Neural progenitor cell (in vitro differentiated cells): ENCODE data around the gene CACTIN. TPM values are rescaled to one million over a fixed set of nuclear protein-coding genes. Genes with fewer than 3 reads are reported as not detected.

ENCODE experiments used
- DNase-seq: peaks from one replicate; pipeline ENCODE4 v3.0.0-alpha.2; 2016; ENCODE audit warnings: low spot score
- H2AFZ ChIP-seq: fragments of 200-600 bp; sonication (generic); replicated peaks from 2 replicates; pipeline ENCODE4 v1.6.1; 2016; ENCODE audit warnings: antibody characterized with exemption
- H3F3A ChIP-seq: fragments of 200-600 bp; sonication (generic); 2 replicates; pipeline ENCODE4 v1.6.1; 2016; ENCODE audit warnings: antibody characterized with exemption, low read depth
- H3K27ac ChIP-seq: fragments of 200-600 bp; sonication (generic); 2 replicates; pipeline ENCODE4 v1.5.1; 2016; ENCODE audit warnings: mild to moderate bottlenecking
- H3K27me3 ChIP-seq: fragments of 200-600 bp; sonication (generic); 2 replicates; pipeline ENCODE4 v1.6.1; 2016; ENCODE audit warnings: mild to moderate bottlenecking, moderate library complexity
- H3K36me3 ChIP-seq: fragments of 200-600 bp; sonication (generic); 2 replicates; pipeline ENCODE4 v1.5.1; 2016
- H3K4me1 ChIP-seq: fragments of 200-600 bp; sonication (generic); 2 replicates; pipeline ENCODE4 v1.6.1; 2016; ENCODE audit warnings: mixed run types
- H3K4me2 ChIP-seq: fragments of 200-600 bp; sonication (generic); 2 replicates; pipeline ENCODE4 v1.6.1; 2016
- H3K4me3 ChIP-seq: fragments of 200-600 bp; sonication (generic); 2 replicates; pipeline ENCODE4 v1.5.1; 2016
- H3K79me2 ChIP-seq: fragments of 200-600 bp; sonication (generic); 2 replicates; pipeline ENCODE4 v1.6.1; 2016; ENCODE audit warnings: low read depth
- H3K9ac ChIP-seq: fragments of 200-600 bp; sonication (generic); 2 replicates; pipeline ENCODE4 v1.6.1; 2016
- H3K9me3 ChIP-seq: fragments of 200-600 bp; sonication (generic); 2 replicates; pipeline ENCODE4 v1.5.1; 2016; ENCODE audit warnings: low read depth
- H4K20me1 ChIP-seq: fragments of 200-600 bp; sonication (generic); 2 replicates; pipeline ENCODE4 v1.6.1; 2016; ENCODE audit warnings: low read depth
- H3K27ac Mint-ChIP-seq: 3 replicates; pipeline ENCODE4 v1.8.0; 2021; ENCODE audit warnings: mixed read lengths
- H3K27me3 Mint-ChIP-seq: 2 replicates; pipeline ENCODE4 v1.8.0; 2022; ENCODE audit warnings: low read depth, mild to moderate bottlenecking, inconsistent platforms, moderate library complexity, mixed read lengths; ENCODE audit not compliant: insufficient read depth
- H3K36me3 Mint-ChIP-seq: 3 replicates; pipeline ENCODE4 v1.8.0; 2021; ENCODE audit warnings: mixed read lengths
- H3K4me1 Mint-ChIP-seq: 3 replicates; pipeline ENCODE4 v1.8.0; 2021; ENCODE audit warnings: mixed read lengths
- H3K4me3 Mint-ChIP-seq: 3 replicates; pipeline ENCODE4 v1.8.0; 2021; ENCODE audit warnings: mild to moderate bottlenecking, moderate library complexity, mixed read lengths
- H3K9me3 Mint-ChIP-seq: 3 replicates; pipeline ENCODE4 v1.8.0; 2020; ENCODE audit warnings: mixed read lengths
- EZH2 ChIP-seq: fragments of 200-600 bp; sonication (generic); IDR thresholded peaks from 2 replicates; pipeline ENCODE4 v1.6.1; 2017; ENCODE audit warnings: antibody characterized with exemption, mild to moderate bottlenecking, moderate library complexity
- EZH2phosphoT487 ChIP-seq: fragments of 200-600 bp; sonication (generic); IDR thresholded peaks from 2 replicates; pipeline ENCODE4 v1.6.1; 2017; ENCODE audit warnings: antibody characterized with exemption
- total RNA-seq: library from RNA; depleted of rRNA; stranded (reverse); fragments of >200 nt; gene quantifications from 2 replicates; pipeline ENCODE4 v1.2.3, GENCODE V29; 2015; ENCODE audit warnings: low replicate concordance
- TF ChIP-seq, protein P1 (sequence below): fragments of 200-600 bp; sonication (generic); IDR thresholded peaks from 2 replicates; pipeline ENCODE4 v1.5.1; 2017; ENCODE audit warnings: antibody characterized with exemption, mild to moderate bottlenecking

Gene CACTIN
- total RNA-seq, 1 donor from 2014 or later: 6.0 TPM

DNA sequence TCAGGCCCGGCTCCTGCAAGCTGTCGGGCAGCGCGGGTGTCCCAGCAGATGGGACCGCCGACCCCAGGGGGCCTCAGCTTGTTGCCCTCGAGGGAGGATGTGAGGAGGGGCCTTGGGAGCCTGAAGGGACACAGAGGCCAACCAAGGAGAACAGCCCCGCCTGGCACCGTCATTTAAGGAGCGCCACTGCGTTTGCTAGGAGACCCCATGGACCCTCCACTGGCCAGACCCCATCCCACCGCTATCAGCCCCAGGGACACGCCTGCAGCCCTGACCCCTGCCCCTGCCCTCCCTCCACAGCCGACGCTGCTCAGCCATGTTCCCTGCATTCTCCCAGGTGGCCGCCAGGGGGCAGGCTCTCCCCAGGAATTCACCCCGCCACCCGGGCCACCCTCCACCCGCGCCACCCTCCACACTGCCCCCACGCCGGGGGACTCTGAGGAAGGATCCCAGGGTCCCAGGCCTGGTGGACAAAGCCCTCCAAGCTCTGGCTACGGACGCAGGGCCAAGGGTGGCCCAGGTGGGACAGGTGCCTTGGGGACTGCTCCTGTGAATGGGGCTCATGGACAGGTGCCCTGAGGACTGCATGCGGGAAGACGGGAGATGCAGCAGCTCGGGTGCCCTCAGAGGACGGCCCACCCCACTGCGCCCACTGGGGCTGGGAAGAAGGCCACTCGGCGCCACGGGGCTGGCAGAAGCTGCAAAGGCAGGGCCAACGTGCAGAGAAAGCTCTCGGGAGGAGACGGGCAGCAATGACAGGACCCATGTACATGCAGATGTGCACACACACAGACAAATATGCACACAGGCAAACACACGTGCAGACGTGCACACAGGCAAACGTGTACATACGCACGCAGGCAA lies 39.3 kb upstream of the CACTIN start:
- Histone ChIP-seq H3K9me3 (no peaks in the 10 kb centered on the region), H3K4me1 (peaks cover 22% of the 10 kb centered on the region), H3K27ac (no peak overlapping the region), H3K27me3 (no peaks in the 10 kb centered on the region), H3K4me2 (no peak overlapping the region), H3K79me2 (no peaks in the 10 kb centered on the region), H3K9ac (no peak overlapping the region), H3F3A (no peaks in the 10 kb centered on the region), H4K20me1 (peaks cover 41% of the 10 kb centered on the region), H3K36me3 (no peaks in the 10 kb centered on the region), H2AFZ (no peak overlapping the region), H3K4me3 (no peak overlapping the region)
- Mint-ChIP-seq H3K27ac (peak overlapping the region; percentile 43), H3K4me1 (peaks cover 30% of the 10 kb centered on the region), H3K27me3 (peaks cover 13% of the 10 kb centered on the region), H3K4me3 (peak overlapping the region; percentile 66), H3K9me3 (no peaks in the 10 kb centered on the region), H3K36me3 (peaks cover 9% of the 10 kb centered on the region)
- peak; percentile 66 for DNase-seq
- TF ChIP-seq EZH2phosphoT487 (no peak), EZH2 (no peak)
- TF ChIP-seq, protein P1, sequence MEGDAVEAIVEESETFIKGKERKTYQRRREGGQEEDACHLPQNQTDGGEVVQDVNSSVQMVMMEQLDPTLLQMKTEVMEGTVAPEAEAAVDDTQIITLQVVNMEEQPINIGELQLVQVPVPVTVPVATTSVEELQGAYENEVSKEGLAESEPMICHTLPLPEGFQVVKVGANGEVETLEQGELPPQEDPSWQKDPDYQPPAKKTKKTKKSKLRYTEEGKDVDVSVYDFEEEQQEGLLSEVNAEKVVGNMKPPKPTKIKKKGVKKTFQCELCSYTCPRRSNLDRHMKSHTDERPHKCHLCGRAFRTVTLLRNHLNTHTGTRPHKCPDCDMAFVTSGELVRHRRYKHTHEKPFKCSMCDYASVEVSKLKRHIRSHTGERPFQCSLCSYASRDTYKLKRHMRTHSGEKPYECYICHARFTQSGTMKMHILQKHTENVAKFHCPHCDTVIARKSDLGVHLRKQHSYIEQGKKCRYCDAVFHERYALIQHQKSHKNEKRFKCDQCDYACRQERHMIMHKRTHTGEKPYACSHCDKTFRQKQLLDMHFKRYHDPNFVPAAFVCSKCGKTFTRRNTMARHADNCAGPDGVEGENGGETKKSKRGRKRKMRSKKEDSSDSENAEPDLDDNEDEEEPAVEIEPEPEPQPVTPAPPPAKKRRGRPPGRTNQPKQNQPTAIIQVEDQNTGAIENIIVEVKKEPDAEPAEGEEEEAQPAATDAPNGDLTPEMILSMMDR: peak; percentile 96

DNA sequence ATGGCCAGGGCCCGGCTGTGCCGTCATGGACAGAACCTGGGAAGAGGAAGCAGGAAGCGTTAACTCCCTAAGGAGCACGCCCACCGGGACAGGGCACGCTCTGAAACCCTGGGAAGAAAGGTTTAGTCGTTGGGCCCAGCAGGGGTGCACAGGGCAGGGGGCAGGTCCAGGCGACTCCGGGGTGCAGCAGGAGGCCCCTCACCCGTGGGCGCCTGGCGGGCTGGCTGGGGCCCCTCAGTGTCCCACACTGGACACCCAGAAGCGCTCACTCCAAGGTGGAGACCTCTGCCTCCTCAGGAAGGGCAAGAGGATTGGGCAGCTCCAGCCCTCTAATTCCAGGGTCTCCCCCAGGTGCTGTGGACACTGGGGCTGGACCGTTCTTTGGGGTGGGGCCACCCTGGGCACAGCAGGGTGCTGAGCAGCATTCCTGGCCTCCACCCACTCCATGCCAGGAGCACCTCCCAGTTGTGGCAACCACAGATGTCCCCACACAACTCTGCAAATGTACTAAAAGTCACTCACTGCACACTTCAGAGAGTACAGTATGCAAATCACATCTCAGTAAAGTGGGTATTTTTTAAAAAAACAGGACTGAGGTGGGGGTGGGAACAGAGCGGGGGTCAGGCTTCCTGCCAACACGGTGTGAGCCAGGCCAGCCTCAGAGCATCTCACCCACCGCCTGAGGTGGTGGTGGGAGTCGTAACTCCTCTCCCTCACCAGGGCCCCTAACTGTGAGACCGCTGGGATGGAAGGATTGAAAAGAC lies 38.5 kb upstream of the CACTIN start:
- no peak overlapping the region for H3K27ac ChIP-seq
- H3K9ac ChIP-seq: no peak overlapping the region
- no peaks in the 10 kb centered on the region for H3K36me3 ChIP-seq
- TF ChIP-seq, protein P1: no peak
- no peak for TF ChIP-seq EZH2
- H3K9me3 Mint-ChIP-seq: no peaks in the 10 kb centered on the region
- H3K4me1 Mint-ChIP-seq: peaks cover 25% of the 10 kb centered on the region
- H3K4me3 ChIP-seq: no peak overlapping the region
- peaks cover 10% of the 10 kb centered on the region for H3K27me3 Mint-ChIP-seq
- peaks cover 9% of the 10 kb centered on the region for H3K36me3 Mint-ChIP-seq
- no peak overlapping the region for H3K4me2 ChIP-seq
- no peak overlapping the region for H3K4me3 Mint-ChIP-seq
- H3K4me1 ChIP-seq: peaks cover 13% of the 10 kb centered on the region
- no peak overlapping the region for H3K27ac Mint-ChIP-seq
- no peaks in the 10 kb centered on the region for H3F3A ChIP-seq
- H3K27me3 ChIP-seq: no peaks in the 10 kb centered on the region
- DNase-seq: no peak
- H4K20me1 ChIP-seq: peaks cover 32% of the 10 kb centered on the region
- no peaks in the 10 kb centered on the region for H3K9me3 ChIP-seq
- H2AFZ ChIP-seq: no peak overlapping the region
- no peaks in the 10 kb centered on the region for H3K79me2 ChIP-seq

DNA sequence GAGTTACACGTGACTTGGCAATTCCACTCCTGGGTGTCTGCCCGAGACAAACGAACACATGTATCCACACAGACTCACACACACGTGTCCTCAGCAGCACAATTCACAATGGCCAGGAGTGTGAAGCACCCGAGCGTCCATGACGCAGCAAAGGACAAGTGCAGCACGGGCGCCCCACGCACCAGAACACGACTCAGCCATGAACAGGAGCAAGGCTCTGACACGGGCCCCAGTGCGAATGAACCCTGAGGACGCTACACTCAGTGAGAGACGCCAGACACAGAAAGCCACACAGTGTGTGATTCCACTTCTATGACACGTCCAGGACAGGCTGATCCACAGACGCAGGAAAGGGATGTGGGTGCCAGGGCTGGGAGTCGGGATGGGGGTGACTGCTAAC lies 37.2 kb upstream of the CACTIN start:
- Histone ChIP-seq H3K9me3 (no peaks in the 10 kb centered on the region), H3K27ac (no peak overlapping the region), H3K79me2 (no peaks in the 10 kb centered on the region), H3K36me3 (no peaks in the 10 kb centered on the region), H3K4me1 (peaks cover under 1% of the 10 kb centered on the region), H2AFZ (no peak overlapping the region), H3K4me2 (no peak overlapping the region), H3K27me3 (no peaks in the 10 kb centered on the region), H4K20me1 (peaks cover 20% of the 10 kb centered on the region), H3K4me3 (no peak overlapping the region), H3K9ac (no peak overlapping the region), H3F3A (no peaks in the 10 kb centered on the region)
- peaks cover 15% of the 10 kb centered on the region for H3K4me1 Mint-ChIP-seq
- H3K27ac Mint-ChIP-seq: no peak overlapping the region
- no peak for DNase-seq
- H3K4me3 Mint-ChIP-seq: no peak overlapping the region
- H3K9me3 Mint-ChIP-seq: no peaks in the 10 kb centered on the region
- TF ChIP-seq, protein P1: no peak
- TF ChIP-seq EZH2 (no peak), EZH2phosphoT487 (no peak)
- H3K36me3 Mint-ChIP-seq: peaks cover 9% of the 10 kb centered on the region
- H3K27me3 Mint-ChIP-seq: peaks cover 10% of the 10 kb centered on the region
